GM19397 (cell line): ENCODE data around the gene SCARB1.

Experiments used
- ATAC-seq: cut with Tn5 transposase; IDR thresholded peaks from one replicate; pipeline ENCODE4 v1.9.1; 2021; ENCODE audit warnings: mild to moderate bottlenecking, moderate library complexity; ENCODE audit not compliant: unreplicated experiment

Gene SCARB1

DNA sequence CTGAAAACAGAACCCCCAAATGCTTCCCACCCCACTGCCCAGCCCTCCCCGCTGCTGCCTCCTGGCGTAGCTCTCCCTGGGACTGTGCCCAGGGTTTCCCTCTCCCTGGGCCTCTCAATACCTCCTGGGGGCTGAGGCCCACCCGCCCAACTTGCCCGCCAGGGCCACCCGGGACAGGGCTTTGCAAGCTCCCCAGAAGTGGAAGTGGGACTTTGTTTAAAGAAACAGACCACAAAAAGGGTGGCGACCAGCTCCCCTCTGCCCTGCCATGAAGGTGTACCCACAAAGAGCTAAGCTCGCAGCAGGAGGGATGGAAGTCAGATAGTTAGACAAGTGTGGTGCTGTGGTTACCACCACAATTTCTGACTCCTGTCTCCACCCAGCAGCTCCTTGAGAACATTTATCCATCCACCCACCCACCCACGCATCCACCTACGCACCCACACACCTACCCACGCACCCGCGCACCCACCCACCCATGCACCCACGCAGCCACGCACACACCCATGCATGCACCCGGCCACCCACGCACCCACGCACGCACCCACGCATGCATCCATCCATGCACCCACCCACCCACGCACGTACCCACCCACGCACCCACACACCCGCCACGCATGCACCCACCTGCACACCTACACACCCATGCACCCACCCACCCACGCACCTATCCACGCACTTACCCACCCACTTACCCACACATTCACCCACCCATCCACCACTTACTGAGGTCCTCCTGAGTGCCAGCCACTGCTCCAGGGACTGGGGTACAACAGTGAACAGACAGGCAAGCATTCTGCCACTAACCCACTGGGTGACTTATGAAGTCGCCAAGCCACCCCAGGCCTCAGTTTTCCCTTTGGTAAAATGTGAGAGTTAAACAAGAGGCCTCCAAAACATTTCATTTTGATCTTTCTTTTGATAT is 127.3 kb downstream of the SCARB1 start:
- ATAC-seq = no peak

DNA sequence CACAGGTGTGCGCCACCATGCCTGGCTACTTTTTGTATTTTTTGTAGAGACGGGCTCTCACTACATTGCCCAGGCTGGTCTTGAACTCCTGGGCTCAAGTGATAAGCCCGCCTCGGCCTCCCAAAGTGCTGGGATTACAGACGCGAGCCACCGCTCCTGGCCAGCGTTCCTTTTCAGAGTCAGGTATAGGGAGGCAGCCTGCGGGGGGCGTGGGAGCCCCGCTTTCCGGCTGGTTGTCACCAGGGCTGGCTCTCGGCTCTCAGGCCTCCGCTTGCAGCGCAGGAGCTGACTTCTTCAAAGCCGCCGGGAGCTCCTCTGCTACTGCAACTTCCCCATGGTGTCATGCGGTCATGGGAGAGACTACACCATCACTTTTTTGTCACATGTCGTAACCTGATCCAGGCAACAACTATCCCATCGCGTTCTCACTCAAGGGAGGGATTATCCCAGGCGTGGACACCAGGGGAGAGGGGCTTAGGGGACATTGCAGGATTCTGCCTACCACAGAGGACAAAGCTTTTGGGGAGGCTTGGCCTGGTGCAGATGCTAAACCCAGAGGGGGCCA is 129.4 kb downstream of the SCARB1 start:
- no peak for ATAC-seq

DNA sequence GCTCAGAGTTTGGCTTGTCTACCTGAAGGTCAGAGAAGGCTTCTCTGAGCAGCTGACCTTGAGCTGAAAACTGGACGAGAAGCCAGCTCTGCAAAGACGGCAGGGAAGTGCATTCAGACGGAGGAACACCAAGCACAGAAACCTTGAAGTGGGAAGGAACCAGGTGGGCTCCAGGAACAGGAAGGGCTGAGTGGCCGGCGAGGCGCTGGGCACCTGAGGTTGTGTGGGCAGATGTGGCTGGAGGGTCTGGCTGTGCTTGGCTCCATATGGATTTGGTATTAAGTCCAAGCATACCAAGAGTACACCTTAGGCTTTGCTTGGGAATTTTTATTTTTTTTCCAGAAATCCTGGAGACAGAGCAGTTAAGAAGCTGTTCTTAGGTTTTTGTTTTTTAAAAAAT is 130.6 kb downstream of the SCARB1 start:
- no peak for ATAC-seq

DNA sequence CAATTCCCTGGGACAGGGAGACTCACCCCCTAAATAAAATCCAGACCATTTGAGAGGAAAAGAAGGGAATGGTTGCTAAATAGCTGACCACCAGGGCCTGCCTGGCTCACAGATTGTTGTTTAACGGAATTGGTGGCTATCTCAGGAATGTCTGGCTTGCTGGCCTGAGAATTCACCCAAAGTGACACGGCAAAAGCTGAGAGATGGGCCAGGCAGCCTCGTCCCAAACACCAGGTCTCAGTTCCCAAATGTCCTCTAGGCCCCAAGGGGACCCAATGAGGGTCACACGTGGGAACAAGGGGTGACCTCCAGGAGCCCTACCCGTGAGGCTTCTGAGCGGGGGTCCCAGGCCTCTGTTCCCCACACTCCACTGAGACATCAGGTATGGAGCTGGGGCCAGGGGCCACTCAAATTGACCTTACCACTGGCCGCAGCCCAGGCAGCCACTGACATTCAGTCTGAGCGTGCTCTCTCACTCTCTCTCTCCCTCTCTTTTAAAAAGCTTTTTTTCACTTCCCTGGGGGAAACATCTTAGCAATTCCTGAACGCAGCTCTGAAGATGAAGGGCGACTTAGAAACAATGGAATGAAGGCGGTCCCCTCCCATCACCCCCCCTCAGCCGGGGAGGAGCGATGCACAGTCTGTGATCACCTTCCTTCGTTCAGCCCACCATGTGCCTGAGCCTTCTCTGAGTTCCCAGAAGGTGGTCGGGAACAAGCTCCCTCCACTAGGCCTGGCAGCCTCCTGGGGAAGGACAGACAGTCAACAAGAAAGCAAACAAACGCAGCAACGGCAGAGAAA is 131.2 kb downstream of the SCARB1 start:
- no peak for ATAC-seq

DNA sequence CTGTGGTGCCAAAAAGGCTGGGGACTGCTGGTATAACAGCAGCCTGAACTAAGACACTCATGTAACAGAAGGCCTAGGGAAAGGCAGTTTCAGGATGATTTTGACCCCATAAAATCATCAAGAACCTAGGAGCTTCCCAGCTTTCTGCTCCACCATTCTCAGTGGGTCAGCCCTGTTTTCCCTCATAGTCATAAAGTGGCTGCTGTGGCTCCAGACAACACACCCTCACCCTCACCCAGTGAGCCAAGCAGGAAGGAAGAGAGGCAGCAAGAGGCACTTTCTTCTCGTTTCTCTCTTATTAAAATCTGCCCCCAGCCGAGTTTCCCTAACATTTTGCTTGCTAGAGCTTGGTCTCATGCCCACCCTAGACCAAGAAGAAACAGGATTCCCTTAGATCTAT is 131.8 kb downstream of the SCARB1 start:
- ATAC-seq = no peak

DNA sequence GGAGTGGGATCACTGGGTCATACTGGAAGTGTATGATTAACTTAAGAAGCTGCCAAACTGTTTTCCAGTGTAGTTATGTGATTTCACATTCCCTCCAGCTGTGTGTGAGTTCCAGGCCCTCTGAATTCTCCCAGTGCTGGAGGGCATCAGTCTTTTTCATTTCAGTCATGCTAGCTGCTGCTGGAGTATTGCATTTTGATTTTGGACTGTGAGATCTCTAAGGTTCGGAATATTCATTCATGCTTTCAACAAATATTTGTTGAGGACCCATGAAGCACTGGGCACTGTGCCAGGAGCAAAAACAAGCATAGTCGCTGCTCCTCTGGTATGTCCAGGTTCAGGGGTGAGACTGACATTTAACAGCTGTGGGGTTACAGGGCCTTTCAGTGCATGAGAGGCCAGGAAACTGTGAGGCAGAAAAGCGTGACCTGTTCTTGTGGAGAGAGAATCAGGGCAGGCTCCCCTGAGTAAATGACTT is 133.2 kb downstream of the SCARB1 start:
- ATAC-seq = no peak

DNA sequence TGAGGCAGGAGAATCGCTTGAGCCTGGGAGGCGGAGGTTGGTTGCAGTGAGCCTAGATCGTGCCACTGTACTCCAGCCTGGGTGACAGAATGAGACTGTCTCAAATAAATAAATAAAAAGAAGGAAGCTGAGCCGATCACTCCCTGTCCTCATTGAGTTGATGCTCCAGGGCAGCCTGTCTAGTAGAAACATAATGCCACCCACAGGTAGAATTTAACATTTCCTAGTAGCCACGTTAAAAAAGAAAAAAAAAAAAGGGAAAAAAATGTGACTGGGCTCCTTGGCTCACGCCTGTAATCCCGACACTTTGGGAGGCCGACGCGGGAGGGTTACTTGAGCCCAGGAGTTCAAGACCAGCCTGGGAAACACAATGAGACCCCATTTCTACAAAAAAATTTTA is 135.7 kb downstream of the SCARB1 start:
- no peak for ATAC-seq

DNA sequence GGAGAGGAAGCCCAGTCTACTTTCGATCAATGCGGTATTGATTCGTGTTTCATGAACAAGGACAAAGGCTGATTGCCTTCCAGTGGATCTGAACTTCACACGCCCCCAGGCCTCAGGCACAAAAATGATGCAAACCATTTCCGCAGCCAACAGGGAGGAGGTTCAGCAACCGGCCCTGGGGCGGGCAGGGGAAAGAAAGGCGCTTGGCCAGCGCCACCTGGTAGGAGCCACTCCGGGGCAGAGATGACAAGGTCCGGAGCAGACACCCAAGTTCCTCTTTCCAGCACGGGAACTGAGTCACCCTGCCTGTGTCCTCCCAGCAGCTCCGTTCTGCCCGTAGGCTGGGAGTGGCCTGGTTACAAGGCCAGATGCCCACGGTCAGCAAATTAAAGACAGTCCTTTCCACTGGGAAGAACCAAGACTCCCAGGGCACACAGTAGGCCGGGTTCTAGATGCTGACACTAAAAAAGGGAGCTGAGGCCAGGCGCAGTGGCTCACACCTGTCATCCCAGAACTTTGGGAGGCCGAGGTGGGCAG is 136.3 kb downstream of the SCARB1 start:
- ATAC-seq = no peak
